Ishikawa (cell line): ENCODE results near the gene LRRC2.

ENCODE experiments used
- CEBPB ChIP-seq: IDR thresholded peaks from 2 replicates; pipeline ENCODE4 v1.6.1; 2012
- CREB1 ChIP-seq: IDR thresholded peaks from 2 replicates; pipeline ENCODE4 v1.6.1; 2012; ENCODE audit warnings: low read depth
- EGR1 ChIP-seq: IDR thresholded peaks from 2 replicates; pipeline ENCODE4 v1.6.1; 2012
- EP300 ChIP-seq: IDR thresholded peaks from 2 replicates; pipeline ENCODE4 v1.6.1; 2012; ENCODE audit warnings: borderline replicate concordance
- FOXM1 ChIP-seq: IDR thresholded peaks from 2 replicates; pipeline ENCODE4 v1.6.1; 2012; ENCODE audit warnings: low read depth, borderline replicate concordance
- NFIC ChIP-seq: IDR thresholded peaks from 2 replicates; pipeline ENCODE4 v1.6.1; 2012
- RAD21 ChIP-seq: IDR thresholded peaks from 2 replicates; pipeline ENCODE4 v1.6.1; 2012; ENCODE audit warnings: low read depth
- REST ChIP-seq: IDR thresholded peaks from 2 replicates; pipeline ENCODE4 v1.6.1; 2012; ENCODE audit warnings: low read depth, mild to moderate bottlenecking
- TAF1 ChIP-seq: IDR thresholded peaks from 2 replicates; pipeline ENCODE4 v1.6.1; 2012; ENCODE audit warnings: low read depth, mild to moderate bottlenecking
- TCF12 ChIP-seq: IDR thresholded peaks from 2 replicates; pipeline ENCODE4 v1.6.1; 2012; ENCODE audit warnings: low read depth
- TEAD4 ChIP-seq: IDR thresholded peaks from 2 replicates; pipeline ENCODE4 v1.6.1; 2012
- YY1 ChIP-seq: IDR thresholded peaks from 2 replicates; pipeline ENCODE4 v1.6.1; 2012; ENCODE audit warnings: low read depth
- ZBTB7A ChIP-seq: IDR thresholded peaks from 2 replicates; pipeline ENCODE4 v1.6.1; 2012; ENCODE audit warnings: low read depth
- TF ChIP-seq, protein P1 (sequence below): IDR thresholded peaks from 2 replicates; pipeline ENCODE4 v1.6.1; 2012
- TF ChIP-seq, protein P2 (sequence below): IDR thresholded peaks from 2 replicates; pipeline ENCODE4 v1.6.1; 2012

The LRRC2 gene

GRCh38 chr3:46537779-46538178 lies 28.3 kb downstream of the LRRC2 start:
- no peak for TF ChIP-seq TCF12
- no peak for TF ChIP-seq REST
- TF ChIP-seq, protein P1, sequence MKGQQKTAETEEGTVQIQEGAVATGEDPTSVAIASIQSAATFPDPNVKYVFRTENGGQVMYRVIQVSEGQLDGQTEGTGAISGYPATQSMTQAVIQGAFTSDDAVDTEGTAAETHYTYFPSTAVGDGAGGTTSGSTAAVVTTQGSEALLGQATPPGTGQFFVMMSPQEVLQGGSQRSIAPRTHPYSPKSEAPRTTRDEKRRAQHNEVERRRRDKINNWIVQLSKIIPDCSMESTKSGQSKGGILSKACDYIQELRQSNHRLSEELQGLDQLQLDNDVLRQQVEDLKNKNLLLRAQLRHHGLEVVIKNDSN: no peak
- TF ChIP-seq FOXM1: no peak
- TF ChIP-seq EP300: no peak
- no peak for TF ChIP-seq YY1
- TF ChIP-seq CREB1: no peak
- TF ChIP-seq, protein P2, sequence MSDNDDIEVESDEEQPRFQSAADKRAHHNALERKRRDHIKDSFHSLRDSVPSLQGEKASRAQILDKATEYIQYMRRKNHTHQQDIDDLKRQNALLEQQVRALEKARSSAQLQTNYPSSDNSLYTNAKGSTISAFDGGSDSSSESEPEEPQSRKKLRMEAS: no peak
- TF ChIP-seq TAF1: no peak
- TF ChIP-seq RAD21: no peak
- TF ChIP-seq ZBTB7A: no peak
- TF ChIP-seq NFIC: no peak
- TF ChIP-seq TEAD4: no peak
- no peak for TF ChIP-seq CEBPB
- TF ChIP-seq EGR1: no peak

GRCh38 chr3:46537316-46537715 lies 28.8 kb downstream of the LRRC2 start:
- no peak for TF ChIP-seq YY1
- no peak for TF ChIP-seq CREB1
- TF ChIP-seq REST: no peak
- TF ChIP-seq NFIC: no peak
- TF ChIP-seq, protein P1: no peak
- no peak for TF ChIP-seq RAD21
- TF ChIP-seq, protein P2: no peak

GRCh38 chr3:46536758-46537157 lies 29.3 kb downstream of the LRRC2 start:
- TF ChIP-seq, protein P1: no peak

- TF ChIP-seq, protein P2: no peak
- no peak for TF ChIP-seq CEBPB
- TF ChIP-seq NFIC: no peak
- no peak for TF ChIP-seq EP300
- TF ChIP-seq YY1: no peak
- TF ChIP-seq TCF12: no peak
These were observed 30.4 kb downstream of the LRRC2 start for GRCh38 chr3:46535746-46536145.

DNA sequence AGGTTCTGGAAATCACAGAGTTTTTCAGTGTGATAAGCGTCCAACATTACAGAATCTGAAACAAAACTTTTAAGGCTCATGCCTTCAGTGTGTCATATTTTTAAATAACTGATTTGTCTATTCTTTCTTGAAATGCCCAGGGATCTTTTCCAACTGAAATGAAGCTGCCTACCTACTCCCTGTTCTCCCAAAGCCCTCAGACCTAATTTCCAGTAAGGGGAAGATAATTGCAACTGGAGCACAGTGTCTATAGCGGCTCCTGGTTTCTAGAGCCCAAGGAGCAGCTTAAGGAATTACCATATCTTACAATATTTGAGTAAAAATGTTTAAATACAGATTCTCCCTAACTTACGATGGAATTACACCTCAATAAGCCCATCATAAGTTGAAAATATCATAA lies 33.0 kb downstream of the LRRC2 start:
- TF ChIP-seq YY1 (no peak), CREB1 (no peak), FOXM1 (no peak), TCF12 (no peak), REST (no peak), ZBTB7A (no peak), CEBPB (no peak), EP300 (no peak), TEAD4 (no peak), NFIC (no peak)
- TF ChIP-seq, protein P1: no peak
- TF ChIP-seq, protein P2: no peak
